ENCODE measurements around the gene DLD. TPM values are rescaled to one million over a fixed set of nuclear protein-coding genes. Genes with fewer than 3 reads are reported as not detected.

DLD gene
- total RNA-seq, 1 experiment from 2014 or later: 8.7 TPM

GRCh38 chr7:107931740-107932515 is 40.9 kb downstream of the DLD start:
- Histone ChIP-seq H3K9me3 (no peaks in the 10 kb centered on the region), H3K27me3 (no peaks in the 10 kb centered on the region), H3K36me3 (peaks cover 20% of the 10 kb centered on the region), H3K4me3 (no peak overlapping the region)
- DNase-seq: no peak

- Histone ChIP-seq H3K36me3 (peaks cover 20% of the 10 kb centered on the region), H3K27me3 (no peaks in the 10 kb centered on the region), H3K9me3 (no peaks in the 10 kb centered on the region), H3K4me3 (no peak overlapping the region)
- no peak for DNase-seq
Observed at GRCh38 chr7:107932805-107933204, 41.8 kb downstream of the DLD start.

DNA sequence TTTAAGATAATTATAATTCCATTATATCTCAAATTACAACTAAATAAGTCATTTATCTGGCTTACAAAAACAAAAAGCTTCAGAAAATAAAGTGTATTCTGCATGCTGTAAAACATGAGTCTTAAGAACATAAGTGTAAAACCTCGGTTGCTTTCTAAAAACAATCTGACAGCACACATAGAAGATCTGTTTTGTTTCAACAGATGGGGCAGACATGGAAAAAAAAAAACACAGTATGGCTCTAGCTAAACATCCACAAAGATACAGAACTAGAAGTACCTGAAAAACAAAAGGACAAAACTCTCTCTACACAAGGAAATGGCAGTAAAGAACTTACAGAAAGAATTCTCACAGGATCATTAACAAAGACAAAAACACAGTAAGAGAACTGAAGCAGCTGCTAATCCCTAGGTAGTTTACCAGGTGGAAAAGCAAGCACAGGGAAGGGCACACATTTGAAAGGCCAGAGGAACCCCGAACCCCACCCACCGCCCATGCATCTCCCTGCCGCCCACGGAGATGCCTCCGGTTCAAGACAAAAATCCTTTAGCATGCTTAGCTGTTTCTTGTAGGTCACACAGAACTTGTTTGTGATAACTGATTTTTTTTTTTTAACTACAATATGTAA is 42.5 kb downstream of the DLD start:
- no peak for DNase-seq
- Histone ChIP-seq H3K27me3 (no peaks in the 10 kb centered on the region), H3K4me3 (no peak overlapping the region), H3K9me3 (no peaks in the 10 kb centered on the region), H3K36me3 (peaks cover 17% of the 10 kb centered on the region)

GRCh38 chr7:107934991-107935770 is 44.2 kb downstream of the DLD start:
- DNase-seq: no peak

DNA sequence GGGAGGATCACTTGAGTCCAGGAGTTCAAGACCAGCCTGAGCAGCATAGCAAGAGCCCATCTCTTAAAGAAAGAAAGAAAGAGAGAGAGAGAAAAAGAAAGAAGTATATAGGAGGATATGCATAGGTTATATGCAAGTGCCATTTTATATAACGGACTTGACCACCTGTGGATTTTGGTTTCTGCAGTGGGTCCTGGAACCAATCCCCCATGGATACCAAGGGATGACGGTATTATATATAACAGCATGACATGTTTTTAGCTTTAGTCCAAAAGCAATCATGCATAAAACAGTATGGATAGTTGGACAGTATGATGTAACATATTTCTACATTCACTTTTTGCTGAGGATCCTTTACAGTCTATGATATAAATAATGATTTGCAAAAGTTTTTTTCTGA is 45.3 kb downstream of the DLD start:
- Histone ChIP-seq H3K36me3 (peaks cover 21% of the 10 kb centered on the region), H3K4me3 (no peak overlapping the region), H3K27me3 (no peaks in the 10 kb centered on the region), H3K9me3 (no peaks in the 10 kb centered on the region)
- no peak for DNase-seq

More at GRCh38 chr7:107934991-107935770, 44.2 kb downstream of the DLD start:
- no peak overlapping the region for H3K4me3 ChIP-seq
- peaks cover 17% of the 10 kb centered on the region for H3K36me3 ChIP-seq
- H3K9me3 ChIP-seq: no peaks in the 10 kb centered on the region
- no peaks in the 10 kb centered on the region for H3K27me3 ChIP-seq

DNA sequence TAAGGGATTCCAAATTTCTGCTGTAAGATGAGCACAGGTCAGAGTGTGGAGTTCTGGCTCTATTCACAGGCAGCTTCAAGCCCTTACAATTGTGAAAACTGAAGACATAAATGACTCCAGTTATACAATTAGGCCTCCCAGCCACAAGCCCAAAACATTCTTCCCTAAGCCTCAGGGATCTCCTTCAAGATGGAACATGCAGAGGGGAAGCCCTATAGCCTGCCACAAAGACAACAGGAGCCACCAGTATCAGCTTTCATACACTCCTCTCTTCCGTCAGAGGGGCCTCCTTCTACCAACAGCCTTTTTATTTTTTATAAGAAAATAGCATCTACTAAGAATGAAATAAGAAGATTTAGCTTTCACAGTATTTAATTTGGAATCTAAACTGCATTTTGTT is 46.5 kb downstream of the DLD start:
- H3K9me3 ChIP-seq: no peaks in the 10 kb centered on the region
- no peak for DNase-seq
- peaks cover 15% of the 10 kb centered on the region for H3K36me3 ChIP-seq
- H3K4me3 ChIP-seq: no peak overlapping the region
- H3K27me3 ChIP-seq: no peaks in the 10 kb centered on the region

DNA sequence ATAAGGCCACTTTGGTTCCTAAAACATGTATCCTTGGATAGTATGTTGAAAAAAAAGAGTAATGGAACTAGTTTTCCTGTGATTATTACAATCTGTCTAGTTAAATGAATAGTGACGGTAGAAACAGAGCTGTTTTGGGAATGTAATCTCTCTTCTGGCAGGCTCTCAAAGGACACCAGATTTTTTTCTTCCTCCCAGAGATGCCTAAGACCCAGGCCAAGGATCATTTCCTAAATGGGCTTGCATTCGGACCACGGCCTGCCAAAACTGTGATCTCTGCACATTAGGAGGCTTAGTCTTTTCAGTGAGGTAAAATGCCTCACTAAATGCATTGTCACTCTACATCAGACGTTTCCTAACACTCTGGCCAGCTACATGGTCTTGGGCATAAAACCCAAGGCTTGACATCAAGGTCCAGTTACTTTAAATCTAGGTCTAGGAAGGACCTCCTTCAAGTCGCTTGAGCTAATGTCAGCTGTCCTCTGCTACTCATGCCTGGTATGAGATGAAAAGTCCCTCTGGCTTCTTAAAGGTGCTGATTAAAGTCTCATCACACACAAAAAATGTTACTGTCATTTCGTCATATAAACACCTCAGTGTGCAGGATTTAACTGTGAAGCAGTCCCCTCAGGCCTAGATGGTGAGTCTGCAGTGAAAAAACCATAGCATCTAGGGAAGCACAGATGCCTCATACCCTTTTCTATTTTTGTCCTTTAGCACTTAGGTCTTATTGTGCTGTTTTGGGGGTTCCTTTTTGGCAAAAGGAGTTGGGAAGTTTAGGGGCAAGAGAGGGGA is 47.7 kb downstream of the DLD start:
- Histone ChIP-seq H3K36me3 (peaks cover 18% of the 10 kb centered on the region), H3K4me3 (no peak overlapping the region), H3K9me3 (no peaks in the 10 kb centered on the region), H3K27me3 (no peaks in the 10 kb centered on the region)
- DNase-seq: peak; percentile 77

- H3K4me3 ChIP-seq: no peak overlapping the region
- H3K36me3 ChIP-seq: peaks cover 14% of the 10 kb centered on the region
Observed at GRCh38 chr7:107939573-107940489, 48.8 kb downstream of the DLD start.

GRCh38 chr7:107940951-107941350 is 50.0 kb downstream of the DLD start:
- DNase-seq: no peak
- Histone ChIP-seq H3K27me3 (no peaks in the 10 kb centered on the region), H3K4me3 (no peak overlapping the region), H3K36me3 (peaks cover 14% of the 10 kb centered on the region), H3K9me3 (no peaks in the 10 kb centered on the region)

More at GRCh38 chr7:107939573-107940489, 48.8 kb downstream of the DLD start:
- Histone ChIP-seq H3K9me3 (no peaks in the 10 kb centered on the region), H3K27me3 (no peaks in the 10 kb centered on the region)
- DNase-seq: peak; percentile 84

GRCh38 chr7:107943018-107943417 is 52.0 kb downstream of the DLD start:
- Histone ChIP-seq H3K27me3 (no peaks in the 10 kb centered on the region), H3K4me3 (no peak overlapping the region), H3K36me3 (peaks cover 11% of the 10 kb centered on the region), H3K9me3 (no peaks in the 10 kb centered on the region)
- DNase-seq: no peak

GRCh38 chr7:107944411-107945169 is 53.6 kb downstream of the DLD start:
- peaks cover 11% of the 10 kb centered on the region for H3K36me3 ChIP-seq

GRCh38 chr7:107945332-107945731 is 54.3 kb downstream of the DLD start:
- Histone ChIP-seq H3K4me3 (no peak overlapping the region), H3K27me3 (no peaks in the 10 kb centered on the region), H3K36me3 (peaks cover 7% of the 10 kb centered on the region), H3K9me3 (no peaks in the 10 kb centered on the region)
- no peak for DNase-seq

More at GRCh38 chr7:107944411-107945169, 53.6 kb downstream of the DLD start:
- Histone ChIP-seq H3K4me3 (no peak overlapping the region), H3K9me3 (no peaks in the 10 kb centered on the region), H3K27me3 (no peaks in the 10 kb centered on the region)
- DNase-seq: no peak

DNA sequence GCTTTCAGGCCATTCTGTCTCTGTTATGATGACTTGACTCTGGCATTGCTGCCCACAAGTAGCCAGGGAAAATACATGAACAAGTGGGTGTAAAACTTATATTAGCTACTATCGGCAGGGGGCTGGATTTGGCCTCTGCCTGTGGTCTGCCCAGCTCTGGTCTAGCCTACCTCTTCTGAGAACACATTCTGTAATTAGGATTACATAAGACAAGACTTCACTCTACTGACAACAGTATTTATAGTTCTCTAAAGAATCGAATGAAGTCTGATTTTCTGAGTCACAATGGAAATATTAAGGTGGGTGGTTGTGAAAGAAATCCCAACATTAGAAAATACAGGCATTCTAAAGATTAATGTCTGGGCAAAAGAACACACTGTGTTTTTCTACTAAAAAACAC is 55.5 kb downstream of the DLD start:
- peaks cover 13% of the 10 kb centered on the region for H3K36me3 ChIP-seq
- H3K4me3 ChIP-seq: no peak overlapping the region
- peak; percentile 66 for DNase-seq
- H3K27me3 ChIP-seq: no peaks in the 10 kb centered on the region
- H3K9me3 ChIP-seq: no peaks in the 10 kb centered on the region

- Histone ChIP-seq H3K27me3 (no peaks in the 10 kb centered on the region), H3K9me3 (no peaks in the 10 kb centered on the region), H3K4me3 (no peak overlapping the region), H3K36me3 (peaks cover 17% of the 10 kb centered on the region)
- no peak for DNase-seq
Observed at GRCh38 chr7:107946881-107947280, 55.9 kb downstream of the DLD start.
